ENCODE data around the gene BCL2L14. TPM values are rescaled to one million over a fixed set of nuclear protein-coding genes. Genes with fewer than 3 reads are reported as not detected.

Gene BCL2L14
- total and polyA plus RNA-seq, 2 of the 4 experiments (the other 2 are of a cell fraction) = not detected

DNA sequence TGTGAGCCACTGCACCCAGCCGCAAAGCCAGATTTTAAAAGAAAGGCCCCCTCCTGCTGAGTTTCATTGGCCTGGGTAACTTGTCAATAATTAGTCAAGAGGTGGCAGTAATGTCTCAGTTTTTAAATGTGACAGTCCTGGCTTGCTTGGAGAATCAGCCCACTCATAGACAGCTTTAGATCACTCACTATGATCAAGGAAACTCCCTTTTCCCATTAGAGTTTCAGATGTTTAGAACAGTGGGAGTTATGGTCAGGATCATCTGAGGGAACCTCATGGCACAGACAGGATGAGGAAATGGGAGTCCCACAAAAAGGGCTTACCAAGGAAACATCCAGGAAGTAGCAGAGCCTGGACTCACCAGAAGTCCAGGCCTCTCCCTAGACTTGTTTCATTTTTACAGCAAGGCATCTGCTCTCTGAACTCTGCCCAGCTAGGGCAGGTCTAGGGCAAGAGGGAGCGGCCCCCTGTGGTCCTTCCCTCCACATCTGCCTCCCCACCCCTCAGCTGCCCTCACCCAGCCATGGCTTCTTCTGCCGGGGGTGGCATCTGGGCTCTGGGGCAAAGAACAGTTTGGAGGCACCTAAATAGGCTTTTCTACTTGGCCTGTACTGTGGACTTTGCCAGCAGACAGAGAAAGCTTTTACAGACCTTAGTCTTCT is 11.2 kb downstream of the BCL2L14 start:
- ATAC-seq (ENCODE audit: low read depth) (peak; percentile 75), DNase-seq (peak; percentile 55)
- no TSS peak for BruUV-seq (replicated peaks)
- Histone ChIP-seq H3K9me3 (ENCODE audit: control insufficient read depth, insufficient read depth, low read length) (no peaks in the 10 kb centered on the region), H3K27me3 (ENCODE audit: control insufficient read depth, insufficient read depth, low read length) (no peaks in the 10 kb centered on the region), H4K8ac (ENCODE audit: low read depth in 2 of 2, low read length in 2 of 2) (peak overlapping the region; percentile 29 to 83; a peak in 3 of 4 replicates), H2BK20ac (ENCODE audit: low read depth, low read length) (peak overlapping the region; percentile 55; the same call in 1 of the 2 replicates), H2BK5ac (ENCODE audit: low read depth, low read length, poor library complexity, severe bottlenecking) (no peak overlapping the region), H3K27ac (ENCODE audit: insufficient read depth, low read length) (no peak overlapping the region), H3K4me2 (ENCODE audit: low read depth, low read length) (no peak overlapping the region), H2AK5ac (ENCODE audit: low read depth, low read length) (peak overlapping the region; percentile 27; the same call in 1 of the 2 replicates), H2BK120ac (ENCODE audit: low read depth, low read length) (peak overlapping the region; percentile 70), H3K18ac (ENCODE audit: low read depth, low read length) (peak overlapping the region; percentile 8; the same call in 1 of the 2 replicates), H2AK9ac (replicated peaks; ENCODE audit: low read depth, low read length, poor library complexity) (no peak overlapping the region), H3K14ac (replicated peaks; ENCODE audit: low read depth, low read length) (peak overlapping the region; percentile 62), H2AFZ (replicated peaks; ENCODE audit: low read length, poor library complexity) (peak overlapping the region; percentile 87), H3K4ac (ENCODE audit: low read depth, low read length) (peak overlapping the region; percentile 70), H3K36me3 (ENCODE audit: control insufficient read depth, insufficient read depth, low read length) (no peaks in the 10 kb centered on the region), H3K79me1 (ENCODE audit: low read depth in 1 of 2, low read length in 2 of 2) (no peaks in the 10 kb centered on the region), H4K91ac (ENCODE audit: insufficient read depth, low read depth, low read length) (peak overlapping the region; percentile 67; the same call in 1 of the 2 replicates), H3K4me1 (ENCODE audit: control insufficient read depth, insufficient read depth, low read length) (peaks cover 3% of the 10 kb centered on the region), H2BK15ac (ENCODE audit: low read depth, low read length) (peak overlapping the region; percentile 16; the same call in 1 of the 3 replicates), H4K5ac (ENCODE audit: low read depth, low read length) (peak overlapping the region; percentile 58), H3K23ac (ENCODE audit: low read depth, low read length) (peak overlapping the region; percentile 21; the same call in 1 of the 2 replicates), H3K9ac (ENCODE audit: low read depth, low read length) (peak overlapping the region; percentile 40), H4K20me1 (ENCODE audit: insufficient read depth, low read length) (no peaks in the 10 kb centered on the region), H3K56ac (ENCODE audit: extremely low read depth, insufficient read depth, low read length) (no peak overlapping the region), H3K4me3 (ENCODE audit: insufficient read depth, low read depth, low read length) (no peak overlapping the region), H3K9me1 (ENCODE audit: insufficient read depth, low read length) (no peaks in the 10 kb centered on the region)
- TF ChIP-seq RCOR1 (IDR thresholded peaks at IDR 0.05; ENCODE audit: insufficient replicate concordance, low read length) = no peak
- peak; percentile 35 for TF ChIP-seq SMC3 (IDR thresholded peaks at IDR 0.05; ENCODE audit: low read depth, low read length)
- TF ChIP-seq, protein P1, sequence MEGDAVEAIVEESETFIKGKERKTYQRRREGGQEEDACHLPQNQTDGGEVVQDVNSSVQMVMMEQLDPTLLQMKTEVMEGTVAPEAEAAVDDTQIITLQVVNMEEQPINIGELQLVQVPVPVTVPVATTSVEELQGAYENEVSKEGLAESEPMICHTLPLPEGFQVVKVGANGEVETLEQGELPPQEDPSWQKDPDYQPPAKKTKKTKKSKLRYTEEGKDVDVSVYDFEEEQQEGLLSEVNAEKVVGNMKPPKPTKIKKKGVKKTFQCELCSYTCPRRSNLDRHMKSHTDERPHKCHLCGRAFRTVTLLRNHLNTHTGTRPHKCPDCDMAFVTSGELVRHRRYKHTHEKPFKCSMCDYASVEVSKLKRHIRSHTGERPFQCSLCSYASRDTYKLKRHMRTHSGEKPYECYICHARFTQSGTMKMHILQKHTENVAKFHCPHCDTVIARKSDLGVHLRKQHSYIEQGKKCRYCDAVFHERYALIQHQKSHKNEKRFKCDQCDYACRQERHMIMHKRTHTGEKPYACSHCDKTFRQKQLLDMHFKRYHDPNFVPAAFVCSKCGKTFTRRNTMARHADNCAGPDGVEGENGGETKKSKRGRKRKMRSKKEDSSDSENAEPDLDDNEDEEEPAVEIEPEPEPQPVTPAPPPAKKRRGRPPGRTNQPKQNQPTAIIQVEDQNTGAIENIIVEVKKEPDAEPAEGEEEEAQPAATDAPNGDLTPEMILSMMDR (conservative IDR thresholded peaks at IDR 0.05; ENCODE audit: low read depth, low read length) = peak; percentile 46
- peak; percentile 56 for TF ChIP-seq RAD21 (IDR thresholded peaks at IDR 0.05; ENCODE audit: low read length)
- TF ChIP-seq BHLHE40 (IDR thresholded peaks at IDR 0.05; ENCODE audit: low read depth, low read length) = no peak
- TF ChIP-seq MAFK (IDR thresholded peaks at IDR 0.05; ENCODE audit: low read depth, low read length) = no peak
- no peak for TF ChIP-seq CEBPB (IDR thresholded peaks at IDR 0.05; ENCODE audit: low read depth, low read length)
- ChIA-PET POLR2A (ENCODE audit: unreplicated experiment) (interaction anchor here (0.6 kb wide), 1 partner anchor 185 kb away, joined by 3 read pairs; the partner anchor contains the start of gene LRP6), CTCF (interaction anchor here (0.9 to 1.8 kb wide), 3 partner anchors 10 to 251 kb away, joined by 3 to 9 read pairs (median 5); no protein-coding TSS in a partner anchor)
- WGBS, 2 experiments (ENCODE audit: extremely low coverage in 2 of 2, insufficient read length in 1 of 2) = no CpG with 5 or more reads among the region's 3 CpGs
- dilution Hi-C loops (cut with HindIII; ENCODE audit: low sequenced_read_pairs, unreplicated experiment) = no loop called here
- in situ Hi-C loops (cut with MboI; ENCODE audit: low sequenced_read_pairs) = loop anchor here (10.0 kb wide), 1 partner anchor 253 kb away; no protein-coding TSS in a partner anchor
- intact Hi-C loops (cut with micrococcal nuclease) = loop anchor here (1.0 to 5.0 kb wide), 4 partner anchors 185 to 622 kb away; partner anchors contain the start of gene LRP6
